ENCODE data around the gene ARL4D. TPM values are rescaled to one million over a fixed set of nuclear protein-coding genes. Genes with fewer than 3 reads are reported as not detected.
A peak's percentile ranks its signal among the peaks of the same experiment; 100 is the strongest.
"Not testable (repeated sequence)": the region's sequence is repeated elsewhere in the genome, so short reads cannot be mapped to it uniquely, and the experiment has no call there.

ARL4D gene
- total and polyA plus RNA-seq, 2 donors: 1.7 to 26.8 TPM

DNA sequence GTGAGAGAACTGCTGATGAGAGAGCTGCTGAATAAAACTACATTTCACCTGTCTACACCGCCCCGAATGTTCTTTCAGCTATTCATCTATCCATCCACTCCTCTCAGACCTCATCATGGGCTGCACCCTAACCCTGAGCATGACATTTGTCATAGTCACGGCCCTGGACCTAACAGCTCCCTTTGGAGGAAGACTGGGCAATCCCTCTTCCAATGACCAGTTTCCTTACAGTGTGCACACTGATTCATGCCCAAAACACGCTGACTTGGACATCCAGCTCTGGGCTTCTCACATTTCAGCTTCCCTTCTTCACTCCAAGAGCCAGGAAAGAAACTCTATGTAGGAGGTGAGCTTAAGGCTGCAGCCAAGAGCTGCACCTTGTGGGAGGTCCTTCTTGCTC, 41.8 kb upstream of the ARL4D start:
- Histone ChIP-seq H3K4me3 (ENCODE audit: low read length in 2 of 2) (no peak overlapping the region), H3K27me3 (ENCODE audit: control insufficient read depth in 2 of 2, insufficient read depth in 1 of 2, low read length in 1 of 2) (no peaks in the 10 kb centered on the region), H3K36me3 (ENCODE audit: control insufficient read depth in 2 of 2, insufficient read depth in 2 of 2, low read length in 1 of 2) (peaks cover 0 to 5% of the 10 kb centered on the region in 2 donors), H3K9me3 (ENCODE audit: control insufficient read depth in 2 of 2, insufficient read depth in 1 of 2, low read length in 1 of 2) (no peaks in the 10 kb centered on the region), H3K4me1 (ENCODE audit: control insufficient read depth in 2 of 2, insufficient read depth in 2 of 2, low read length in 2 of 2) (peaks cover 0 to 15% of the 10 kb centered on the region in 2 donors), H3K27ac (ENCODE audit: low read depth in 1 of 2, low read length in 1 of 2) (no peak overlapping the region)
- 95% methylated on average over 4 of the region's 4 CpGs for WGBS
- no peak for DNase-seq (ENCODE audit: low read depth in 6 of 9, low spot score in 9 of 9)

GRCh38 chr17:43359469-43360110, 39.2 kb upstream of the ARL4D start:
- Histone ChIP-seq H3K27ac (ENCODE audit: low read depth in 1 of 2, low read length in 1 of 2) (peak overlapping the region in 1 of 2 donors; percentile 98), H3K36me3 (ENCODE audit: control insufficient read depth in 2 of 2, insufficient read depth in 2 of 2, low read length in 1 of 2) (peaks cover 0 to 5% of the 10 kb centered on the region in 2 donors), H3K4me3 (ENCODE audit: low read length in 2 of 2) (peak overlapping the region; percentile 41 to 60), H3K27me3 (ENCODE audit: control insufficient read depth in 2 of 2, insufficient read depth in 1 of 2, low read length in 1 of 2) (no peaks in the 10 kb centered on the region), H3K4me1 (ENCODE audit: control insufficient read depth in 2 of 2, insufficient read depth in 2 of 2, low read length in 2 of 2) (peaks cover 0 to 23% of the 10 kb centered on the region in 2 donors), H3K9me3 (ENCODE audit: control insufficient read depth in 2 of 2, insufficient read depth in 1 of 2, low read length in 1 of 2) (peaks cover 0 to 3% of the 10 kb centered on the region in 2 donors)
- WGBS: 82% methylated on average over 17 of the region's 17 CpGs
- DNase-seq (ENCODE audit: low read depth in 6 of 9, low spot score in 9 of 9): peak in 2 of 9 donors; percentile 8 to 32

GRCh38 chr17:43360376-43360738, 38.4 kb upstream of the ARL4D start:
- Histone ChIP-seq H3K9me3 (ENCODE audit: control insufficient read depth in 2 of 2, insufficient read depth in 1 of 2, low read length in 1 of 2) (peaks cover 0 to 3% of the 10 kb centered on the region in 2 donors), H3K36me3 (ENCODE audit: control insufficient read depth in 2 of 2, insufficient read depth in 2 of 2, low read length in 1 of 2) (peaks cover 0 to 5% of the 10 kb centered on the region in 2 donors), H3K27me3 (ENCODE audit: control insufficient read depth in 2 of 2, insufficient read depth in 1 of 2, low read length in 1 of 2) (no peaks in the 10 kb centered on the region), H3K4me1 (ENCODE audit: control insufficient read depth in 2 of 2, insufficient read depth in 2 of 2, low read length in 2 of 2) (peaks cover 0 to 23% of the 10 kb centered on the region in 2 donors), H3K4me3 (ENCODE audit: low read length in 2 of 2) (peak overlapping the region; percentile 41 to 60), H3K27ac (ENCODE audit: low read depth in 1 of 2, low read length in 1 of 2) (peak overlapping the region; percentile 85 to 98)
- WGBS: 44% methylated on average over 18 of the region's 18 CpGs
- DNase-seq (ENCODE audit: low read depth in 6 of 9, low spot score in 9 of 9): peak in 6 of 9 donors; percentile 61 to 90 (median 73)

GRCh38 chr17:43360739-43361505, 37.9 kb upstream of the ARL4D start:
- DNase-seq (ENCODE audit: low read depth in 6 of 9, low spot score in 9 of 9): peak; percentile 81 to 100 (median 94)
- WGBS: under 1% methylated on average over 56 of the region's 56 CpGs

DNA sequence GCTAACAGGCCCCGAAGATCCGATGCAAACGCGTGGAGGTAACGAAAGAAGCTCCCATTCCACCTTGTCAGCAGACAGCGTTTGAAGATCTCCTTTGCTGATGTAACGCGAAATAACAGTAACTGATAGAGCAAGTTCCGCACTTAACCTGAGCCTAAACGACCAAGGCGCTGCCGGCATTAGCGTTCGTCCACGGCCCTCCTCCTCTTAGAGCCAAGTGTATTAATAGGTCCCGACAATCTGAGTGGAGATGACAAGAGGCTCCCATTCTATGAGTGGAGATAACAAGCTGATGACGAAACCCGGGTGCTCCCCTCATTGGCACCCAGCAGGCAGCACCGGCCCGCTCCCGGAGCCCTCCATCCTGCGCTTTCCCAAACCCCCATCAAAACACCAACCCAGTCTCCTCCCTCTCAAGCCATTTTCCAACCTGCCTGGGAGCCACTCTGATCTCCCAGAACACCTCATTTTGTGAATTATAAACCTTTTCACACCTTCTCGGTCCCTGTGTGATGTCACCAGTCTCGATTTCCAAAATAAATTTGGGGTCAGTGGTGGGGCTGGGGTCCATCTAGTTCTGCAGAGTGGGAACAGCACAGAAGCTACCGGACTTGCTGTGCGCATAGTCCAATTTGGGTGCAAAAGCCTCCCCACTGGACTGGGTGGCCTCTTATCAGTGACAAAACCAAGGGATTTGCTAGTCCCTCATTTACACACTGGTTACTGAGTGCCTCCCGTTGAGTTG, 35.4 kb upstream of the ARL4D start:
- Histone ChIP-seq H3K27ac (ENCODE audit: low read depth in 1 of 2, low read length in 1 of 2) (no peak overlapping the region), H3K9me3 (ENCODE audit: control insufficient read depth in 2 of 2, insufficient read depth in 1 of 2, low read length in 1 of 2) (peaks cover 0 to 3% of the 10 kb centered on the region in 2 donors), H3K27me3 (ENCODE audit: control insufficient read depth in 2 of 2, insufficient read depth in 1 of 2, low read length in 1 of 2) (no peaks in the 10 kb centered on the region), H3K36me3 (ENCODE audit: control insufficient read depth in 2 of 2, insufficient read depth in 2 of 2, low read length in 1 of 2) (peaks cover 0 to 5% of the 10 kb centered on the region in 2 donors), H3K4me3 (ENCODE audit: low read length in 2 of 2) (no peak overlapping the region), H3K4me1 (ENCODE audit: control insufficient read depth in 2 of 2, insufficient read depth in 2 of 2, low read length in 2 of 2) (peaks cover 13 to 40% of the 10 kb centered on the region in 2 donors)
- 97% methylated on average over 27 of the region's 27 CpGs for WGBS
- no peak for DNase-seq (ENCODE audit: low read depth in 6 of 9, low spot score in 9 of 9)

More at GRCh38 chr17:43360739-43361505, 37.9 kb upstream of the ARL4D start:
- Histone ChIP-seq H3K27ac (ENCODE audit: low read depth in 1 of 2, low read length in 1 of 2) (peak overlapping the region; percentile 86 to 98), H3K4me3 (ENCODE audit: low read length in 2 of 2) (peak overlapping the region; percentile 51 to 60), H3K27me3 (ENCODE audit: control insufficient read depth in 2 of 2, insufficient read depth in 1 of 2, low read length in 1 of 2) (no peaks in the 10 kb centered on the region), H3K4me1 (ENCODE audit: control insufficient read depth in 2 of 2, insufficient read depth in 2 of 2, low read length in 2 of 2) (peaks cover 0 to 23% of the 10 kb centered on the region in 2 donors), H3K9me3 (ENCODE audit: control insufficient read depth in 2 of 2, insufficient read depth in 1 of 2, low read length in 1 of 2) (peaks cover 0 to 3% of the 10 kb centered on the region in 2 donors), H3K36me3 (ENCODE audit: control insufficient read depth in 2 of 2, insufficient read depth in 2 of 2, low read length in 1 of 2) (peaks cover 0 to 5% of the 10 kb centered on the region in 2 donors)

DNA sequence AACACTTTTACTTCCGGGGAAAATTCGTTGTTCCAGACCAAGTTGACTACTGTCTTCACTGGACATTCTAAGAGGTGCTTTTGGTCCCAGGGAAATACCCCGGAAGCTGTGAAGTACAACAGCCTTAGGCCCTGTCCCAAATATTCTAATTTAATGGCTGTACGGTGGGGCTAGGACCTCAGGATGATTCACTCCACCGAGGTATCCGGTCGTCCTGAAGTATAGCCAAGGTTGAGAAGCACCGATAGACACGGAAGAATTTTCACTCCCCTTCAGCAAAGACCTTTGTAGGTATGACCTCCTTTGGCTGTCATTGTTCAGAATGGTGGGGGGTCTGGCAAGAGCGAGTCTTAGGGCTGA, 34.9 kb upstream of the ARL4D start:
- H3K27me3 ChIP-seq (ENCODE audit: control insufficient read depth in 2 of 2, insufficient read depth in 1 of 2, low read length in 1 of 2): no peaks in the 10 kb centered on the region

GRCh38 chr17:43365356-43365755, 33.4 kb upstream of the ARL4D start:
- no peak for DNase-seq (ENCODE audit: low read depth in 6 of 9, low spot score in 9 of 9)
- no peak overlapping the region for H3K4me3 ChIP-seq (ENCODE audit: low read length in 2 of 2)
- H3K9me3 ChIP-seq (ENCODE audit: control insufficient read depth in 2 of 2, insufficient read depth in 1 of 2, low read length in 1 of 2): peaks cover 0 to 3% of the 10 kb centered on the region in 2 donors
- H3K27ac ChIP-seq (ENCODE audit: low read depth in 1 of 2, low read length in 1 of 2): no peak overlapping the region
- WGBS: 96% methylated on average over 4 of the region's 4 CpGs
- peaks cover 13 to 38% of the 10 kb centered on the region in 2 donors for H3K4me1 ChIP-seq (ENCODE audit: control insufficient read depth in 2 of 2, insufficient read depth in 2 of 2, low read length in 2 of 2)
- no peaks in the 10 kb centered on the region for H3K27me3 ChIP-seq (ENCODE audit: control insufficient read depth in 2 of 2, insufficient read depth in 1 of 2, low read length in 1 of 2)
- H3K36me3 ChIP-seq (ENCODE audit: control insufficient read depth in 2 of 2, insufficient read depth in 2 of 2, low read length in 1 of 2): peaks cover 0 to 5% of the 10 kb centered on the region in 2 donors

More for the DNA sequence above, 34.9 kb upstream of the ARL4D start:
- WGBS: 96% methylated on average over 10 of the region's 10 CpGs
- H3K36me3 ChIP-seq (ENCODE audit: control insufficient read depth in 2 of 2, insufficient read depth in 2 of 2, low read length in 1 of 2): peaks cover 0 to 5% of the 10 kb centered on the region in 2 donors
- peaks cover 0 to 3% of the 10 kb centered on the region in 2 donors for H3K9me3 ChIP-seq (ENCODE audit: control insufficient read depth in 2 of 2, insufficient read depth in 1 of 2, low read length in 1 of 2)
- DNase-seq (ENCODE audit: low read depth in 6 of 9, low spot score in 9 of 9): no peak
- no peak overlapping the region for H3K27ac ChIP-seq (ENCODE audit: low read depth in 1 of 2, low read length in 1 of 2)
- peaks cover 13 to 41% of the 10 kb centered on the region in 2 donors for H3K4me1 ChIP-seq (ENCODE audit: control insufficient read depth in 2 of 2, insufficient read depth in 2 of 2, low read length in 2 of 2)
- H3K4me3 ChIP-seq (ENCODE audit: low read length in 2 of 2): no peak overlapping the region

DNA sequence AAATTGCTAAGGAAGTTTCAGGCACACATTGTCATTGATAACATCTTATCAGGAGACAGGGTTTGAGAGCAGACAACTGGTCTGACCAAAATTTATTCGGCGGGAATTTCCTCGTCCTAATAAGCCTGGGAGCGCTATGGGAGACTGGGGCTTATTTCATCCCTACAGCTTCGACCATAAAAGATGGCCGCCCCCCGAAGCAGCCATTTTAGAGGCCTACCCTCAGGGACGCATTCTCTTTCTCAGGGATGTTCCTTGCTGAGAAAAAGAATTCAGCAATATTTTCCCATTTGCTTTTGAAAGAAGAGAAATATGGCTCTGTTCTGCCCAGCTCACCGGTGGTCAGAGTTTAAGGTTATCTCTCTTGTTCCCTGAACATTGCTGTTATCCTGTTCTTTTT, 32.9 kb upstream of the ARL4D start:
- not testable (repeated sequence) for H3K27me3 ChIP-seq (ENCODE audit: control insufficient read depth in 2 of 2, insufficient read depth in 1 of 2, low read length in 1 of 2); H3K9me3 ChIP-seq (ENCODE audit: control insufficient read depth in 2 of 2, insufficient read depth in 1 of 2, low read length in 1 of 2); H3K4me3 ChIP-seq (ENCODE audit: low read length in 2 of 2); DNase-seq (ENCODE audit: low read depth in 6 of 9, low spot score in 9 of 9); H3K27ac ChIP-seq (ENCODE audit: low read depth in 1 of 2, low read length in 1 of 2); H3K36me3 ChIP-seq (ENCODE audit: control insufficient read depth in 2 of 2, insufficient read depth in 2 of 2, low read length in 1 of 2)
- WGBS: 97% methylated on average over 9 of the region's 9 CpGs
- H3K4me1 ChIP-seq (ENCODE audit: control insufficient read depth in 2 of 2, insufficient read depth in 2 of 2, low read length in 2 of 2): peaks cover 13 to 38% of the 10 kb centered on the region in 2 donors

All from thymus (tissue), 11 donors.